Neutrophil (primary cell): Measurements from ENCODE around the gene TAF6.

Source experiments
- H3K27ac ChIP-seq: fragments of 200-600 bp; sonication (generic); 2 replicates; pipeline ENCODE4 v1.5.1; 2016; ENCODE audit warnings: mild to moderate bottlenecking, moderate library complexity
- H3K27me3 ChIP-seq: fragments of 200-600 bp; sonication (generic); 2 replicates; pipeline ENCODE4 v1.6.0; 2016; ENCODE audit warnings: mild to moderate bottlenecking
- H3K36me3 ChIP-seq: fragments of 200-600 bp; sonication (generic); 2 replicates; pipeline ENCODE4 v1.5.1; 2017
- H3K4me1 ChIP-seq, 2 experiments: fragments of 200-600 bp in 1 of 2; sonication (generic) in 1 of 2; 1 replicate in 1 of 2; 2 replicates in 1 of 2; pipeline versions ENCODE4 v1.5.1 to v1.6.1; 2013 to 2016; ENCODE audit warnings: low read depth in 1 of 2, low read length in 1 of 2, mild to moderate bottlenecking in 1 of 2, moderate library complexity in 1 of 2; ENCODE audit not compliant: control insufficient read depth in 1 of 2, insufficient read depth in 1 of 2
- H3K4me3 ChIP-seq, 2 experiments: fragments of 200-600 bp in 1 of 2; sonication (generic) in 1 of 2; 1 replicate in 1 of 2; 2 replicates in 1 of 2; pipeline ENCODE4 v1.5.1; 2013 to 2016; ENCODE audit warnings: low read depth in 1 of 2, low read length in 1 of 2, mild to moderate bottlenecking in 1 of 2, moderate library complexity in 1 of 2
- H3K9me3 ChIP-seq: fragments of 200-600 bp; sonication (generic); 2 replicates; pipeline ENCODE4 v1.5.1; 2016
- CTCF ChIP-seq: fragments of 200-600 bp; sonication (generic); IDR thresholded peaks from 2 replicates; pipeline ENCODE4 v1.5.1; 2016; ENCODE audit warnings: antibody characterized with exemption

TAF6 gene

GRCh38 chr7:100072462-100072861, 46.7 kb downstream of the TAF6 start:
- Histone ChIP-seq H3K36me3 (peaks cover 74% of the 10 kb centered on the region), H3K4me1 (no peaks in the 10 kb centered on the region), H3K27me3 (no peaks in the 10 kb centered on the region), H3K27ac (no peak overlapping the region), H3K9me3 (peaks cover 32% of the 10 kb centered on the region), H3K4me3 (no peak overlapping the region)
- no peak for TF ChIP-seq CTCF

- Histone ChIP-seq H3K4me1 (no peaks in the 10 kb centered on the region), H3K4me3 (no peak overlapping the region), H3K36me3 (peaks cover 63% of the 10 kb centered on the region), H3K27ac (no peak overlapping the region), H3K9me3 (peaks cover 32% of the 10 kb centered on the region), H3K27me3 (no peaks in the 10 kb centered on the region)
- TF ChIP-seq CTCF: no peak
Observed at GRCh38 chr7:100071018-100071723, 48.0 kb downstream of the TAF6 start.

- Histone ChIP-seq H3K9me3 (peaks cover 32% of the 10 kb centered on the region), H3K4me3 (no peak overlapping the region), H3K27ac (no peak overlapping the region), H3K36me3 (peaks cover 57% of the 10 kb centered on the region), H3K4me1 (no peaks in the 10 kb centered on the region), H3K27me3 (no peaks in the 10 kb centered on the region)
- TF ChIP-seq CTCF: no peak
Observed at GRCh38 chr7:100069991-100070390, 49.2 kb downstream of the TAF6 start.

- no peak overlapping the region for H3K27ac ChIP-seq
- H3K27me3 ChIP-seq: no peaks in the 10 kb centered on the region
- no peak for TF ChIP-seq CTCF
- no peak overlapping the region for H3K4me3 ChIP-seq
- no peaks in the 10 kb centered on the region for H3K4me1 ChIP-seq
- H3K9me3 ChIP-seq: peaks cover 22% of the 10 kb centered on the region
- peaks cover 50% of the 10 kb centered on the region for H3K36me3 ChIP-seq
Observed at GRCh38 chr7:100066953-100067352, 52.2 kb downstream of the TAF6 start.

- Histone ChIP-seq H3K4me1 (no peaks in the 10 kb centered on the region), H3K27ac (no peak overlapping the region), H3K9me3 (peaks cover 9% of the 10 kb centered on the region), H3K27me3 (no peaks in the 10 kb centered on the region), H3K4me3 (no peak overlapping the region), H3K36me3 (peaks cover 44% of the 10 kb centered on the region)
- TF ChIP-seq CTCF: no peak
Observed at GRCh38 chr7:100065452-100066186, 53.5 kb downstream of the TAF6 start.
